OCI-LY3 (cell line): ENCODE results near the gene LCN1.

Experiments
- H2AFZ ChIP-seq: fragments of 200-600, 300-600 bp; shearing (Covaris generic); 2 replicates; pipeline ENCODE4 v1.6.0; 2014; ENCODE audit warnings: antibody characterized with exemption, low read depth, low read length
- H3K27ac ChIP-seq: fragments of 200-600, 300-600 bp; sonication (generic); 2 replicates; pipeline ENCODE4 v1.5.1; 2014; ENCODE audit warnings: mild to moderate bottlenecking, low read length, moderate library complexity, mixed read lengths
- H3K27me3 ChIP-seq: fragments of 200-600, 300-600 bp; sonication (generic); 2 replicates; pipeline ENCODE4 v1.6.1; 2014; ENCODE audit warnings: low read depth, low read length, mixed read lengths
- H3K36me3 ChIP-seq: fragments of 200-600, 300-600 bp; sonication (generic); replicated peaks from 2 replicates; pipeline ENCODE3; 2014; ENCODE audit warnings: low read depth, low read length, mixed read lengths
- H3K4me1 ChIP-seq: fragments of 300-600, 200-600 bp; sonication (generic); 2 replicates; pipeline ENCODE4 v1.6.1; 2014; ENCODE audit warnings: low read length, mixed read lengths
- H3K4me2 ChIP-seq: fragments of 200-600, 300-600 bp; sonication (generic); 2 replicates; pipeline ENCODE4 v1.6.1; 2014; ENCODE audit warnings: low read length, mixed read lengths
- H3K4me3 ChIP-seq: fragments of 300-600, 200-600 bp; sonication (generic); 2 replicates; pipeline ENCODE4 v1.5.1; 2014; ENCODE audit warnings: antibody characterized with exemption, mild to moderate bottlenecking, low read length, moderate library complexity
- H3K79me2 ChIP-seq: fragments of 300-600, 200-600 bp; shearing (Covaris generic); 2 replicates; pipeline ENCODE4 v1.6.1; 2014; ENCODE audit warnings: mild to moderate bottlenecking, low read length, mixed read lengths
- H3K9ac ChIP-seq: fragments of 300-600, 200-600 bp; shearing (Covaris generic); 2 replicates; pipeline ENCODE4 v1.6.0; 2014; ENCODE audit warnings: mild to moderate bottlenecking, low read length, moderate library complexity
- H3K9me3 ChIP-seq: fragments of 200-600, 300-600 bp; shearing (Covaris generic); 2 replicates; pipeline ENCODE4 v1.6.1; 2014; ENCODE audit warnings: low read length, mixed read lengths; ENCODE audit not compliant: insufficient read depth
- H4K20me1 ChIP-seq: fragments of 200-600, 300-600 bp; sonication (generic); 2 replicates; pipeline ENCODE4 v1.6.1; 2016; ENCODE audit warnings: low read length, mixed read lengths; ENCODE audit not compliant: insufficient read depth
- CTCF ChIP-seq: fragments of 200-600, 300-600 bp; sonication (generic); IDR thresholded peaks from 2 replicates; pipeline ENCODE4 v1.5.1; 2014; ENCODE audit warnings: antibody characterized with exemption, low read length, low read depth
- EZH2phosphoT487 ChIP-seq: fragments of 200-600 bp; shearing (Covaris generic); IDR thresholded peaks from 2 replicates; pipeline ENCODE4 v1.6.1; 2018; ENCODE audit warnings: antibody characterized with exemption, mixed run types, low read depth

The LCN1 gene

GRCh38 chr9:135500525-135501260, 20.5 kb upstream of the LCN1 start, which contains the start of gene MRPS2:
TSS of gene MRPS2 (plus strand) at chr9:135500682. CDS start at chr9:135500711, 29 bp downstream.
- Histone ChIP-seq H3K27ac (peak within 1 kb of the TSS; percentile 49), H3K36me3 (peaks cover 26% of the 10 kb centered on the region)
- TF ChIP-seq EZH2phosphoT487 (no peak), CTCF (peak; percentile 67)

GRCh38 chr9:135501261-135502167, 19.7 kb upstream of the LCN1 start:
- peaks cover 25% of the 10 kb centered on the region for H3K79me2 ChIP-seq
- no peaks in the 10 kb centered on the region for H3K27me3 ChIP-seq
- peaks cover 25% of the 10 kb centered on the region for H4K20me1 ChIP-seq
- TF ChIP-seq CTCF (no peak), EZH2phosphoT487 (no peak)
- H3K36me3 ChIP-seq, result peaks cover 26% of the 10 kb centered on the region
- H3K4me1 ChIP-seq, result peaks cover 13% of the 10 kb centered on the region
- H3K27ac ChIP-seq, result peak overlapping the region; percentile 49; the same call in 1 of the 2 replicates
- H2AFZ ChIP-seq, result no peak overlapping the region
- peak overlapping the region; percentile 91 for H3K9ac ChIP-seq
- peak overlapping the region; percentile 86 for H3K4me3 ChIP-seq
- peak overlapping the region; percentile 95 for H3K4me2 ChIP-seq
- no peaks in the 10 kb centered on the region for H3K9me3 ChIP-seq

More at GRCh38 chr9:135500525-135501260, 20.5 kb upstream of the LCN1 start, which contains the start of gene MRPS2:
- peak within 1 kb of the TSS; percentile 86 for H3K4me3 ChIP-seq
- H3K27me3 ChIP-seq, result no peaks in the 10 kb centered on the region
- peaks cover 25% of the 10 kb centered on the region for H3K79me2 ChIP-seq
- peak within 1 kb of the TSS; percentile 77 for H2AFZ ChIP-seq
- H4K20me1 ChIP-seq, result peaks cover 25% of the 10 kb centered on the region
- H3K4me1 ChIP-seq, result peaks cover 13% of the 10 kb centered on the region
- peak within 1 kb of the TSS; percentile 91 for H3K9ac ChIP-seq
- peak within 1 kb of the TSS; percentile 95 for H3K4me2 ChIP-seq
- H3K9me3 ChIP-seq, result no peaks in the 10 kb centered on the region

GRCh38 chr9:135502168-135502872, 18.9 kb upstream of the LCN1 start:
- no peak overlapping the region for H3K9ac ChIP-seq
- H3K36me3 ChIP-seq, result peaks cover 26% of the 10 kb centered on the region
- H3K79me2 ChIP-seq, result peaks cover 25% of the 10 kb centered on the region
- peaks cover 13% of the 10 kb centered on the region for H3K4me1 ChIP-seq
- no peak overlapping the region for H3K27ac ChIP-seq
- TF ChIP-seq EZH2phosphoT487, result no peak
- TF ChIP-seq CTCF, result no peak
- no peaks in the 10 kb centered on the region for H3K27me3 ChIP-seq
- peak overlapping the region; percentile 86 for H3K4me3 ChIP-seq
- no peaks in the 10 kb centered on the region for H3K9me3 ChIP-seq
- H4K20me1 ChIP-seq, result peaks cover 25% of the 10 kb centered on the region
- no peak overlapping the region for H2AFZ ChIP-seq
- H3K4me2 ChIP-seq, result peak overlapping the region; percentile 95
